NK-92 (cell line): ENCODE data around the gene MAST1.
"Not testable (repeated sequence)": the region's sequence is repeated elsewhere in the genome, so short reads cannot be mapped to it uniquely, and the experiment has no call there.

Experiments
- DNase-seq: peaks from one replicate; lab custom pipeline; 2025; ENCODE audit not compliant: unreplicated experiment; lab: John Stamatoyannopoulos, UW

Gene MAST1

GRCh38 chr19:12838182-12838885 is at the start of gene MAST1:
TSS of gene MAST1 (plus strand) at chr19:12838515. CDS start at chr19:12838573, 58 bp downstream.
- DNase-seq = no peak

DNA sequence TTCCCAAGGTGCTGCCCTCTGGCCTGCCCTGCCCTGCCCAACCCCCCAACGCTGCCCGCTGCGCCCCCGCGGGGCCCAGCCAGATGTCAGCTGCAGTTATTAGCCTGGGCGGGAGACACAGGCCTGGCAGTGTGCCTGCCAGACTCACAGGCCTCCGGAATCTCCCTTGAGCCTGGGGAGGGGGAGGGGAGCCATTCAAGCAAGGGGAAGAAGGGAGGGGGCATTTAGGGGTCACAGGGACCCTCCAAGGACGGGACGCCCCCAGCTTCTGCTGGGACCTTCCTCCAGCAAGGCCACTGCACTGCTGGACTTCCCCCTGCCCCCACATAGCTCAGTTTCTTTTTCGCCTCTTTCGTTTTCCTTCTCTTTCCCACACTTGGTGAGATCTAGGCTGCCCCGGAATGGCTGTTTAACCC is 49.6 kb upstream of the MAST1 start:
- DNase-seq = no peak

DNA sequence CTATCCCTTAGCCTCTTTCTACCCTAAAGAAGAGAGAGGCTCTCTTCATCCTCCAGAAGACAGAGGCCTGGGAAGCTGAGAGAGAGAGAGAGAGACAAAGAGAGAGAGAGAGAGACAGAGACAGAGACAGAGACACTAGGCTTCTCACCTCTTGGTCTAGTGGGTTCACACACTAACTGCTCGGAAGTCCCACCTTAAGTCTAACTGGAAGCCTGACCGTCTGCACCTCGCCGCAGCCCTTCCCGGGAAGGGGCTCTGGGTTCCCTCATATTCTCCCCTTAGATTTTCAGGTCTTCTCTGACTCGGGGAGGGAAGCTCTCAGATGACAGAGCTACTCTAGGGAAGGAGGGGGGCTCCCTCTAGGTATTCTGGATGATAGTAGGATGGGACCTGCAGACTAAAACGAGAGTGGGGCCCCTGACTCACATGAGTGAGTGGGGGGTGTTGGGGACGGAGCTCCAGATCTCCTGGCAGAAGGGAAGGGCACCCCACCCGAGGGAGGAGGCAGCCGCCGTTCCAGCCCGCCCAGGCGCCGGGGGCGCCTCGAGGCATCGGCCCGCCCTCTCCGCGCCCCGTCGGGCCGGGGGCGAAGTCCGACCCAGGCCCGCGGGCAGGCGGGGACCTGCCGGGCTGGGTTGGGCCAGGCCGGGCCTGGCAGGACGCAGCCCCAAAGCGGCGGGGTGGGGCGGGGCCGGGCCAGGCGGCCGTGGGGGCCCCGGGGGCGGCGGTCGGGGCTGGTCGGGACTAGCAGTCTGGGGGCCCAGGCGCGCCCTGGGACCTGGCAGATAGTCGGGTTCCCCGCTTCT is 49.0 kb upstream of the MAST1 start:
- no peak for DNase-seq

- peak; percentile 66 for DNase-seq
These were observed 48.3 kb upstream of the MAST1 start for GRCh38 chr19:12789904-12790619.

DNA sequence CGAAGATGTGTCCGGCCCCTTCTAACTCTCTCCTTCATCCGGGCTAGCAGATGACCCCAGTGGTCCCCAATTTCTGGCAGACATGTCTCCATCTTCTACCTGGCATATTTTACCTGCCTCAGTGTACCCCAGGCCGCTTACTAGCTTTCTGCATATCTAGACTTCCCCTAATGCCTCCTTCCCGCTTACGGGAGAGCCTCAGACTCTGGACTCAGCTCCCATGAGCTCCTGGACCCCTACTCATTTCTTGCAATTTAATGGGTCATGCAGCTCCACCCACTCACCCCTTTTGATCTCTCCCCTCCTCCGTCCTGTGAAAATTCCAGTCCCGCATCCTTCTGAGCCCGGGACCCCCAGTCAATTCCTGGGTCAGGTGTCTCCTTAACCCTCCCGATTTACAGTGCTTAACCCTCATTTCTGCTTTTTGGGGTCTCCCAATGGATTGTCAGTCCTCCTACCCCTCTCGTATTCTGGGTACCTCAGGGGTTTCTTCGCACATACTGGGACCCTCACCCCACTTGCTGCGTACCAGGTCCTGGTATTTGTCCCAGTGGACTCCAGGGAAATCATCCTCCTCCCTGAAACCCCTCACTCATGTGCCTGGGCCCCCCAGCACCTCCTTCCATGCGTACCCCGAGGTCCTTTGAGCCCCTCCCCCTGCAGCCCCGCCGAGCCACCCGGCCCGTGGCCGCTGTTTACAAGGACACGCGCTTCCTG is 47.5 kb upstream of the MAST1 start:
- no peak for DNase-seq

DNA sequence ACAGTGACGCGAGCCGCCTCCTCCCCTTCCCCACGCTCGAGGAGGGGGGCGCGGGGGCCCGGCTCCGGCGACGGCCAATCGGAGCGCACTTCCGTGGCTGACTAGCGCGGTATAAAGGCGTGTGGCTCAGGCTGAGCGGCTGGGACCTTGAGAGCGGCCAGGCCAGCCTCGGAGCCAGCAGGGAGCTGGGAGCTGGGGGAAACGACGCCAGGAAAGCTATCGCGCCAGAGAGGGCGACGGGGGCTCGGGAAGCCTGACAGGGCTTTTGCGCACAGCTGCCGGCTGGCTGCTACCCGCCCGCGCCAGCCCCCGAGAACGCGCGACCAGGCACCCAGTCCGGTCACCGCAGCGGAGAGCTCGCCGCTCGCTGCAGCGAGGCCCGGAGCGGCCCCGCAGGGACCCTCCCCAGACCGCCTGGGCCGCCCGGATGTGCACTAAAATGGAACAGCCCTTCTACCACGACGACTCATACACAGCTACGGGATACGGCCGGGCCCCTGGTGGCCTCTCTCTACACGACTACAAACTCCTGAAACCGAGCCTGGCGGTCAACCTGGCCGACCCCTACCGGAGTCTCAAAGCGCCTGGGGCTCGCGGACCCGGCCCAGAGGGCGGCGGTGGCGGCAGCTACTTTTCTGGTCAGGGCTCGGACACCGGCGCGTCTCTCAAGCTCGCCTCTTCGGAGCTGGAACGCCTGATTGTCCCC is 46.8 kb upstream of the MAST1 start, which contains the start of gene JUNB:
JUNB (plus strand) TSS at position 142 of the 706 bp plus-strand sequence; CDS start at position 428, 286 bp downstream.
- peak; percentile 83 for DNase-seq

DNA sequence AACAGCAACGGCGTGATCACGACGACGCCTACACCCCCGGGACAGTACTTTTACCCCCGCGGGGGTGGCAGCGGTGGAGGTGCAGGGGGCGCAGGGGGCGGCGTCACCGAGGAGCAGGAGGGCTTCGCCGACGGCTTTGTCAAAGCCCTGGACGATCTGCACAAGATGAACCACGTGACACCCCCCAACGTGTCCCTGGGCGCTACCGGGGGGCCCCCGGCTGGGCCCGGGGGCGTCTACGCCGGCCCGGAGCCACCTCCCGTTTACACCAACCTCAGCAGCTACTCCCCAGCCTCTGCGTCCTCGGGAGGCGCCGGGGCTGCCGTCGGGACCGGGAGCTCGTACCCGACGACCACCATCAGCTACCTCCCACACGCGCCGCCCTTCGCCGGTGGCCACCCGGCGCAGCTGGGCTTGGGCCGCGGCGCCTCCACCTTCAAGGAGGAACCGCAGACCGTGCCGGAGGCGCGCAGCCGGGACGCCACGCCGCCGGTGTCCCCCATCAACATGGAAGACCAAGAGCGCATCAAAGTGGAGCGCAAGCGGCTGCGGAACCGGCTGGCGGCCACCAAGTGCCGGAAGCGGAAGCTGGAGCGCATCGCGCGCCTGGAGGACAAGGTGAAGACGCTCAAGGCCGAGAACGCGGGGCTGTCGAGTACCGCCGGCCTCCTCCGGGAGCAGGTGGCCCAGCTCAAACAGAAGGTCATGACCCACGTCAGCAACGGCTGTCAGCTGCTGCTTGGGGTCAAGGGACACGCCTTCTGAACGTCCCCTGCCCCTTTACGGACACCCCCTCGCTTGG is 46.1 kb upstream of the MAST1 start:
- DNase-seq = no peak

- no peak for DNase-seq
These were observed 45.4 kb upstream of the MAST1 start for GRCh38 chr19:12792853-12793289.

- no peak for DNase-seq
These were observed 44.8 kb upstream of the MAST1 start for GRCh38 chr19:12793290-12794195.

DNA sequence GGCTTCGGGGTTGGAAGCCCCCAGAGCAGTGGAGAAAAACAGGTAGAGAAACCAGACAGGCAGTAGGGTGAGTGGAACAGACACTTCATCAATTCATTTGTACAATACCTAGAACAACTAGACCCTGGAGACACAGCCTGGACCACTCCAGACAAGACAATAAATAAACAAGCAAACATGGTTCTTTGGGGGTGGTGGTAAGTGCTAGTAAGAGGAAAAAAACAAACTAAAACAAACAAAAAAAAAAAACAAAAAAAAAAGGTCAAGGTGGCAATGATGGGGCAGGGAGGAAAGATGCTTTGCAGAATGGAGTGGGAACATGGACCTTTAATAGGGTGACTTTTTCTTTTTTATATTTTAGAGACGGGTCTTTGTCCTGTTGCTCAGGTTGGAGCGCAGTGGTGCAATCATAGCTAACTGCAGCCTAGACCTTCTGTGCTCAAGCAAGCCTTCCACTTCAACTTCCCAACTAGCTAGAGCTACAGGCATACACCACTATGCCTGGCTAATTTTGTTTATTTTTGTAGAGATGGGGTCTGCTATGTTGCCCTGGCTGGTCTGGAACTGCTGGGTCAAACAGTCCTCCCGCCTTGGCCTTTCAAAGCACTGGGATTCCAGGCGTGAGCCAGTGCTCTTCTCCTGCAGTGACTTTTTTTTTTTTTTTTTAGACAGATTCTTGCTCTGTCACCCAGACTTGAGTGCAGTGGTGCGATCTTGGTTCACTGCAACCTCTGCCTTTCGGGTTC is 43.9 kb upstream of the MAST1 start:
- DNase-seq = no peak

DNA sequence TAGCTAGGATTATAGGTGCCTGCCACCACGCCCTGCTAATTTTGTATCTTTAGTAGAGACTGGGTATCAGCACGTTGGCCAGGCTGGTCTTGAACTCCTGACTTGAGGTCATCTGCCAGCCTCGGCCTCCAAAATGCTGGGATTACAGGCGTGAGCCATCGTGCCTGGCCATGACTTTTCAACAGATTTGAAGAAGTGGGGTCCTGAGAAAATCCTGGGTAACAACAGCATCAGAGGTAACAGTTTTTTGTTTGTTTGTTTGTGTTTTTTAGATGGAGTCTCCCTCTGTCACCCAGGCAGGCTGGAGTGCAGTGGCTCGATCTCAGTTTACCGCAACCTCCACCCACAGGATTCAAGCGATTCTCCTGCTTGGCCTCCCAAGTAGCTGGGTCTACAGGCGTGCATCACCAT is 43.3 kb upstream of the MAST1 start:
- DNase-seq = no peak

DNA sequence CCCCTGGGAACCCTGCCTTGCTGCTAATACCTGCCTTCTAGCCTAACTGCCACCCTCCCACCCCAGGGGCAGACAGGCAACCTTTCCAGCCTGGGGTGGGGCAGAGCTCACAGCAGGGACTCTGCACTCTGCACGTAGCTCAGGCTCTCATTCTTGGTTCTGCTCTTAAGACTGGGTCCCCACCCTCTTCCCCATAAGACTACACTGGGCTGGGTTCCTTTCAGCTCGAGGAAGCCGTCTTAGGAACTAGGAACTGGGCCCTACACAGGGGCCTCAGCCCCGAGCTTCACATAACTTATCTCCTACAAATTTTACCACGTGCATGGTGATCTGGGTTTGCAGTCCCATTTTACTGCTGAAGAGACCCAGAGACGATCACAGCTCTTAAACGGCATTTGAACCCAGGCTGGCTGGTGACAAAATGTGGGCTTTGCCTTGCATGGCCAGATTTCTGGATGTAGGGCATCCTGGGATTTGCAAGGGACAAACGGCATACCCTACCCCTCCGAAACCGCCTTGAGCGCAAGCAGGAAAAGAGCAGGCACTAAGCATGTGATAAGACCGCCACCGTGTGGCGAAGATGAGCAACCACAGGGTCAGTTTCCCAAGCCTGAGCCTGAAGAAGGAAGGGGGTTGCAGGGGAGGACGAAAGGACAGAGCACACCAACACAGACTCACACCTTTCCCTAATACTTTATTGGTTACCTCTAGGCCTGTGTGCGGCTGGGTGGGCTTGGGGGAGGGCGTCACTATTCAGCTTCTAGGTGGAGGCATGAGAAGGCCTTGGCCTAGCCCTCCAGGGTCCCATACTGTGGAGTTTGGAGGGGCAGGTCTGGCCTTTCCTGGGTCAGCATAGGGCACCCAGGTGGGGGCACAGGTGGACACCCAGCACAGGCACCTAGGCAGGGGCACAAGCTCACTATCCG is 41.9 kb upstream of the MAST1 start:
- no peak for DNase-seq

DNA sequence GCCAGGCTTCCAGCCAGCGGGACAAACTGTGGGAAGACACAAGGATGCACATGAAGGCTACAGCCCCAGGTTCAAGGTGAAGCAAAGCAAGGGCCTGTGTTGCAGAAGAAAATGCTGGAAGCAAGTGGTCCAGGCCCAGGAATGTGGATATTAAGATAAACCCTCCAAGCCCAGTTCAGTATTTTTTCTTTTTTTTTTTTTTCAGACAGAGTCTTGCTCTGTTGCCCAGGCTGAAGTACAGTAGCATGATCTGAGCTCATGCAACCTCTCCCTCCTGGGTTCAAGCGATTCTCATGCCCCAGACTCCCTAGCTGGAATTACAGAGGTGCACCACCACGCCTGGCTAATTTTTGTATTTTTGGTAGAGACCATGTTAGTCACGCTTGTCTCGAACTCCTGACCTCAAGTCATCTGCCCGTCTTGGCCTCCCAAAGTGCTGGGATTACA is 41.2 kb upstream of the MAST1 start:
- DNase-seq = no peak

- not testable (repeated sequence) for DNase-seq
These were observed 40.7 kb upstream of the MAST1 start for GRCh38 chr19:12797607-12798006.

GRCh38 chr19:12799742-12800465 is 38.4 kb upstream of the MAST1 start:
- DNase-seq = no peak

DNA sequence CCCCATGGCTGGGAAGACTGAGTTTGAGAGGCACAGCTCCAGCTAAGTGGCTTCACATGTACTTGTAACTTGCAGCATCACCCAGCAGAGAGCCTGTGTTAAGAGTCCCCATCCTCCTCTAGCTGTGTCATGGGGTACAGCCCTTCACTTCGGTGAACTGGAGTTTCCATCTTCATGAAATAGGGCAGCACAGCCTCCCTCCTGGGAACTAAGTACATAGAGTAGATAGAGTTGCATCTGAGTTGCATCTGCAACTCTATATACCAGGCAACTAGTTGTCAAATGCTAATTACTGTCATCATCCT is 37.9 kb upstream of the MAST1 start:
- DNase-seq = no peak
